OCI-LY1 (cell line): ENCODE data around the gene EDA.

Experiments
- EZH2 ChIP-seq: fragments of 200-600 bp; sonication (generic), shearing (Covaris generic); IDR thresholded peaks from 2 replicates; pipeline ENCODE4 v1.8.0; 2017; ENCODE audit warnings: borderline replicate concordance, mixed run types, mild to moderate bottlenecking, antibody characterized with exemption, low read length, moderate library complexity, mixed read lengths
- TF ChIP-seq, protein P1 (sequence below): fragments of 200-600 bp; sonication (generic), shearing (Covaris generic); IDR thresholded peaks from 2 replicates; pipeline ENCODE4 v1.5.1; 2017; ENCODE audit warnings: mild to moderate bottlenecking, antibody characterized with exemption, low read length, moderate library complexity, mixed read lengths

- TF ChIP-seq, protein P1, sequence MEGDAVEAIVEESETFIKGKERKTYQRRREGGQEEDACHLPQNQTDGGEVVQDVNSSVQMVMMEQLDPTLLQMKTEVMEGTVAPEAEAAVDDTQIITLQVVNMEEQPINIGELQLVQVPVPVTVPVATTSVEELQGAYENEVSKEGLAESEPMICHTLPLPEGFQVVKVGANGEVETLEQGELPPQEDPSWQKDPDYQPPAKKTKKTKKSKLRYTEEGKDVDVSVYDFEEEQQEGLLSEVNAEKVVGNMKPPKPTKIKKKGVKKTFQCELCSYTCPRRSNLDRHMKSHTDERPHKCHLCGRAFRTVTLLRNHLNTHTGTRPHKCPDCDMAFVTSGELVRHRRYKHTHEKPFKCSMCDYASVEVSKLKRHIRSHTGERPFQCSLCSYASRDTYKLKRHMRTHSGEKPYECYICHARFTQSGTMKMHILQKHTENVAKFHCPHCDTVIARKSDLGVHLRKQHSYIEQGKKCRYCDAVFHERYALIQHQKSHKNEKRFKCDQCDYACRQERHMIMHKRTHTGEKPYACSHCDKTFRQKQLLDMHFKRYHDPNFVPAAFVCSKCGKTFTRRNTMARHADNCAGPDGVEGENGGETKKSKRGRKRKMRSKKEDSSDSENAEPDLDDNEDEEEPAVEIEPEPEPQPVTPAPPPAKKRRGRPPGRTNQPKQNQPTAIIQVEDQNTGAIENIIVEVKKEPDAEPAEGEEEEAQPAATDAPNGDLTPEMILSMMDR, result no peak
- no peak for TF ChIP-seq EZH2
Observed at GRCh38 chrX:70046978-70047377, 431.1 kb downstream of the EDA start.
